GM18861 (cell line): ENCODE measurements around the gene PSME3IP1.
"Not testable (repeated sequence)": the region's sequence is repeated elsewhere in the genome, so short reads cannot be mapped to it uniquely, and the experiment has no call there.

Source experiments
- ATAC-seq: cut with Tn5 transposase; IDR thresholded peaks from one replicate; pipeline ENCODE4 v1.9.1; 2021; ENCODE audit not compliant: unreplicated experiment

Gene PSME3IP1

DNA sequence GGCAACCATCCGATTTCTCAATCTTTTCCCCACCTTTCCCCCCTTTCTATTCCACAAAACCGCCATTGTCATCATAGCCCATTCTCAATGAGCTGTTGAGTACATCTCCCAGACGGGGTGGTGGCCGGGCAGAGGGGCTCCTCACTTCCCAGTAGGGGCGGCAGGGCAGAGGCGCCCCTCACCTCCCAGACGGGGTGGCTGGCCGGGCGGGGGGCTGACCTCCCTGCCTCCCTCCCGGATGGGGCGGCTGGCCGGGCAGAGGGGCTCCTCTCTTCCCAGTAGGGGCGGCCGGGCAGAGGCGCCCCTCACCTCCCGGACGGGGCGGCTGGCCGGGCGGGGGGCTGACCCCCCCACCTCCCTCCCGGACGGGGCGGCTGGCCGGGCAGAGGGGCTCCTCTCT, 14.5 kb upstream of the PSME3IP1 start:
- ATAC-seq = not testable (repeated sequence)

DNA sequence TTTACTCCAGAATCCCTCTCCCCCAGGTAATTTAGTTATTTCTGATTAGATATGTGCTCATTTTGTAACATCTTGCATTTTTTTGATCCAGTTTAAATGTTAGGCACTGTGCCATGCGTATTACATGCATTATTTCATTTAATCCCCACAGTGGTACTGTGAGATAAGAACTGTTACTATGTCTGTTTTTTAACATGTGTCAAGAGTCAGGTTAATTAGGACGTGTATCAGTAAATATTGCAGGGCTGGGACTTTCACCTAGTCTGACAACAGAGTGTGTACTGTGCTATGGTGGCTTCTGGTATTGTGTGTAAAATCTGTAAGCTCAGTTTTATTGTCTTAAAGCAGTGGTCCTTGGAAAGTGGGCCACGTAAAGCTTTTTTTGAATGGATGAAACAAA, 10.9 kb upstream of the PSME3IP1 start:
- no peak for ATAC-seq

DNA sequence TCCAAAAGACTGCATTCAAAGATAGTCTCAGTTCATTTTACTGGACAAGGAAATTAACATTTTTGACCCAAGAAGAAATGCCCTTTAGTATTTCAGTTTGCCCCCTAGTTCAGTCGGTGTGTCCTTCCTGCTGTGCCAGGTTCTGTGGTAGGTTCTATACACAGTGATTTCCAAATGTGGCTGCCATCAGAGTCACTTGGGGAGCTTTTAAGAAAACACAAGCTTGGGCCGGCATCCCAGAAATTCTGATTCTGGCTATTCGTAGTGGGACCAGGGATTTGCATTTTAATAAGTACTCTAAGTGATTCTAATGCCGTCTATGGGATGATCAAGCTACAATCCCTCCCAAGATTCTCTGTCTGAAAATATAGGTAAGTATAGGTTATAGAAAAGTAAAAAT, 10.4 kb upstream of the PSME3IP1 start:
- ATAC-seq = no peak

DNA sequence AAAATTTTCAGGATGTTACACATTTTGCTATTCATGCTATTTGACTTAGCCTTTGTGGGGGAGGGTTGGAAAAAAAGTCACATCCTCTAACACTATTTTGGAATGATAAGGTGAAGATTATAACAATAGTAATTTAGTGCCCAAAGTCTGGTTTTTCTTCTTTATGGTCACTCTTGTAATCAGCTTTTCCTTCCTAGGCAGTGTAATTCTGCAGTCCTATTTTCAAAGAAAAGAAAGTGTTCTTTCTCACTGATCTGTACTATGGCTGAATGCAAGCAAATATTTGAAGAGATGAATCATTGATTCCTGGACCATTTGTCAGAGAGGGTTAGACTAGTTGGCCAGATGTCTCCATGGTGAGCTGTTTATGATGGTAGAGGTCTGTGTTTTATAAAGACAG, 8.7 kb upstream of the PSME3IP1 start:
- ATAC-seq = no peak

DNA sequence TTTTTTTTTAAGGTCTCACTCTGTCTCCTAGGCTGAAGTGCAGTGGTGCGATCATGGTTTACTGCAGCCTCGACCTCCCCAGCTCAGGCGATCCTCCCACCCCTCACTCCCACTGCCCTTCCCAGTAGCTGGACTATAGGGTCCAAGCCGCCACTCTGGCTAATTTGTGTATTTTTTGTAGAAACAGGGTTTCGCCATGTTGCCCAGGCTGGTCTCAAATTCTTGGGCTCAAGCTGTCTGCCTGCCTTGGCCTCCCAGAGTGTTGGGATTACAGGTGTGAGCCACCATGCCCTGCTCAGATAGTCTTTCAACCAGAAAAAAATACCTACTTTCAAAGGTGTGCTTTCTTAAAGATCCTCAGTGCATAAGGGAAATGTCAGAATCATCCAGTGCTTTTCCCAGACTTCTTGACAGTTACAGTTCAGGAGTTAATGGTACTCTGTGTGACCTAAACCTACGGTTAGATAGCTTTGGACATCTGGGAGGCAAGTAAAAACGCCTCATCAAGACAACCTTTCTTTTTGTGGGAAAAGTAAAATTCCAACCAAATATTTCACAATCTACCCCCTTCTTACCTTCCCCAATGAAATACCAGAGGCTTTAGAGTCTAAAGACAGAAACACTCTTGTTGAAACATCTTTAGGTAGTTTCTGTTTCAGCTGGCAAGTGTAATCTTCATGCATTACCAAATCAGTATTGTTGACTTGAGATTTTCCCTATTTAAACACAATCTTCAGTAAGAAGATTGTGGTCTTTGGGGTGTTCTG, 7.1 kb upstream of the PSME3IP1 start:
- no peak for ATAC-seq

DNA sequence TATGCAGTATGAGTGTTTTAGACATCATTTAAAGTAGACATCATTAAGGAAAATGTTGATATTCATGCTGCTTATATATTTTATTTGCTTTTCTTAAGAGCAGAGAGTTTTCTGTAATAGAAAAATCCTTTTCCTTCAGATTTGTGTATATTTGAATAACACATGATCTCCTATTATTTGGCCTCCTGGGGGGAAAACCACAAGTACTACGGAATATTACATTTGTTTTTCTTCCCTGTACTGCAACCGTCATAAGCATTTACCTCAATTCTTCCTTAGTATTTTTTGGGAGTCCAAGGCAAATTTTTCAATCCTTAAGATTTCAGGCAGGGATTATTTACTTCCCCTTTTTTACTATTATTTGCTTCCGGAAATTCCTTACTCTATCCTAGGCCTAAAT, 6.3 kb upstream of the PSME3IP1 start:
- no peak for ATAC-seq

DNA sequence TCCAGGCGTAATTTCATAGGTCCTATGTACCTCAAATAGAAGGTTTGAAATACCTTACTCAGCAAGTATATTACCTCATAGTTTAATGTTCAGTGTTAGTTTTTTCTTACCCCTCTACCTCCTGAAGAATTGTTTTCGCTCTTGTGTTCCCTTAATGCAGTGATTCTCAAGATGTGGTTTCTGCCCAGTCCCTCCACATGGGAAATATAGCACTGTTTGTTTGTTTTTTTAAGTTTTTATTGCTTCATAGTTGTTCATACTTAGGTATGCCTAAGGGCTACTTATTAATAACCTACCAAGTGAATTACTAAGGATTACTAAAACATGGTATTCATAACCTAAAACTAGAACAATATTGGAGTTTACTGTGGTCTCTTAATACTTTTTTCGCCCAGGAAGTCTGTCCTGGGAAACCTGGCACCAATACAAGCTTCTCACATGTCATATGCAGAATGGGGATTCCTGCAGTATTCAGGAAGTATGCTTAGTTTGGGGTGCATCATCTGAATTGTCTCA, 5.3 kb upstream of the PSME3IP1 start:
- ATAC-seq = no peak

DNA sequence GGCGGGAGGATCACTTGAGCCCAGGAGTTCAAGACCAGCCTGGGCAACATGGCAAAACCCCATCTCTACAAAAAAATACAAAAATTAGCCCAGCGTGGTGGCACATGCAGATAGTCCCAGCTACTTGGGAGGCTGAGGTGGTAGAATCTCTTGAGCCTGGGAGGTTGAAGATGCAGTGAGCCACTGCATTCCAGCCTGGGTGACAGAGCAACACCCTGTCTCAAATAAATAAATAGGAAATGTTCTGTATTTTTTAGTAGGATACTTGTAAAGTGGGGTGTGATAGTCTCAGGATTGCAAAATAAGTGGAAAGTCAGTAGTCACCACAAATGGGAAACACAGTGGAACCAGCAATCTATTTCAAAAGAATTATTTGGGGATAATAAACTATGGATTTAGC, 4.3 kb upstream of the PSME3IP1 start:
- ATAC-seq = no peak

DNA sequence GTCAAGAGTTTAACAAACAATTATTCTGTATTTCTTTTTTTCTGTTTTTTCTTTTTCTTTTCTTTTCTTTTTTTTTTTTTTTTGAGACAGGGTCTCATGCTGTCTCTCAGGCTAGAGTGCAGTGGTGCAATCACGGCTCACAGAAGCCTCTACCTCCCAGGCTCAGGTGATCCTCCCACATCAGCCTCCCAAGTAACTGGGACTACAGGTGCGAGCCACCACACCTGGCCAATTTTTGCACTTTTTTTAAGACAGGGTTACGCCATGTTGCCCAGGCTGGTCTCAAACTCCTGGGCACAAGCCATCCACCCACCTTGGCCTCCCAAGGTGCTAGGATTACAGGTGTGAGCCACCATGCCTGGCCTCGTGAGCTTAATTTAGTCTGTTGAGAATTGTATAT, 3.7 kb upstream of the PSME3IP1 start:
- ATAC-seq = not testable (repeated sequence)

DNA sequence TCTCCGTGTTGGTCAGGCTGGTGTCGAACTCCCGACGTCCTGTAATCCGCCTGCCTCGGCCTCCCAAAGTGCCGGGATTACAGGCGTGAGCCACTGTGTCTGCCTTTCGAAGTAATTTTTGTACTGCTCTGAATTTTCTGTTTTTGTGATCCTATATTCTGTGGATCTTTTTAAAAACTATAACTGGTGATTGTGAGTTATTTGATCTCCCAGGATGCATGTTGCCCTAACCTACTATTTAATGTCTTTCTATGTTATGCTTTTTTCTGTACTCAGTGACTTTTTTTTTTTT, 2.8 kb upstream of the PSME3IP1 start:
- no peak for ATAC-seq

DNA sequence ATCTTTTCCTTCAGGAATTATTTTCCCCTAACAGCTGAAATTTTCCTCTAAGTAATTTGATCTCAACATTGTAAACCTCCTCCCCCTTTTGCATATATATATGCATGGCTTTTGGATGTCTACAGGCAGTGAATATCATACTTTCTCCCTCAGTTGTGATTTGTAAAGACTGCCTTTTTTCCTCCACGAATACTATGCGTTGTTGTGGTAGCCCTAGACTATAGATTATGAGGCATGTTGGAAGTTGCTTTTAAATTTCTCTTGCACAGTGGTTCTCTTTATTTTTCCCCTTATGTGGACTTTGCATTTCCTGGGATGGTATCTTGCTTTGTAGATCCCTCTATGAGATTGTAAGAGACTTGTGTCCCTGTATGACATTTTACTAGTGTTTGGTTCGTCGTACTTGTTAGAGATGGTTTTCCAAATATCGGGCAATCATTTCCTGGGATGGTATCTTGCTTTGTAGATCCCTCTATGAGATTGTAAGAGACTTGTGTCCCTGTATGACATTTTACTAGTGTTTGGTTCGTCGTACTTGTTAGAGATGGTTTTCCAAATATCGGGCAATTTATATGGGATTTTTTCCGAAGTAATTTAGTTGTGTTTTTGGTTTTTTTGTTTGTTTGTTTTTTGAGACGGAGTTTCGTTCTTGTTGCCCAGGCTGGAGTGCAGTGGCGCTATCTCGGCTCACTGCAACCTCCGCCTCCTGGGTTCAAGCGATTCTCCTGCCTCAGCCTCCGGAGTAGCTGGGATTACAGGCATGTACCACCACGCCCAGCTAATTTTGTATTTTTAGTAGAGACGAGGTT, 2.3 kb upstream of the PSME3IP1 start:
- not testable (repeated sequence) for ATAC-seq

DNA sequence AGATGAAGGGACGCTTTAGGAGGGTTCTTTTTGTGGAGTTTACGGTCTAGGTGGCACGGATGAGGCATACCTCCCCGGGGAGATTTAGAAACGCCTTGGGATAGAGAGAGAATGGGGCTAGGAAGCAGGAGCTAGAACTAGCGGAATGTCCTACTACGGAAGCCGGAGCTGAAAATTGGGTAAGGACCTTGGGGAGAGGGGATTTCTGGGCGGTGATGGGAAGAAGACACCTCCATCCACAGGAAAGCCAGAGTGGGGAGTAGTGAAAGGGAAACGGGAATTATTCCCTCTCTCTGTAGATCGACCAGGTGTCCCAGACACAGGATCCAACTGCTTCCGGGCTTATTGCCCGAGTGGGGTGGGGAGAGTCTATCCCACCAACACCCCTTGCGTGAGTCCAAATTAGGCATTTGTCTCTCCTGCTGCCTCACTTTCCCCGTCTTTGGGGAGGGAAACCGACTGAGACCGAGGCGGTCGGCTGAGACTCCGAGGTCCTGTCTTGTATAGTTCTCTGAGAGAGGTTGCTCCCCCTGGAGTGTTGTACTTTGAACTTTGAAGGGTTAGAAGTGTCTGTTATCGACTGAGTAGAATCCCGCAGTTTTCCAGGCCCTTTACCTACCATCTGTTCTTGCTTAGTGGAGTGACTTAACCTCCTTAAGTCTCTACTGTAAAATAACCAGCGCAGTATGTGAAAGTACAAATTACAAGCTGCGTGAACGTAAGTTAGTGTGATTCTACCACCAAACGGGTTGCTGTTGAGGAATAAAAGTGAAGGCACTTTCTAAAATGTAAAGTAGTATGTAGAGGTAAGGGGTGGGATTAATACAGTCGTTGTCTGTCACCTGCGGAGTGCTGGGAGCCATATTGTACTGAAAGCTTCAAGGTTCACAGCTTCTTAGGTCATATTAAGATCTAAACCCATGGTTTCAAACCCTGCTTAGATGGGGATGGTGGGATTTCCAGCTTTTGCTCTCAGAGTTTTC, 1.3 kb upstream of the PSME3IP1 start:
- ATAC-seq = no peak

DNA sequence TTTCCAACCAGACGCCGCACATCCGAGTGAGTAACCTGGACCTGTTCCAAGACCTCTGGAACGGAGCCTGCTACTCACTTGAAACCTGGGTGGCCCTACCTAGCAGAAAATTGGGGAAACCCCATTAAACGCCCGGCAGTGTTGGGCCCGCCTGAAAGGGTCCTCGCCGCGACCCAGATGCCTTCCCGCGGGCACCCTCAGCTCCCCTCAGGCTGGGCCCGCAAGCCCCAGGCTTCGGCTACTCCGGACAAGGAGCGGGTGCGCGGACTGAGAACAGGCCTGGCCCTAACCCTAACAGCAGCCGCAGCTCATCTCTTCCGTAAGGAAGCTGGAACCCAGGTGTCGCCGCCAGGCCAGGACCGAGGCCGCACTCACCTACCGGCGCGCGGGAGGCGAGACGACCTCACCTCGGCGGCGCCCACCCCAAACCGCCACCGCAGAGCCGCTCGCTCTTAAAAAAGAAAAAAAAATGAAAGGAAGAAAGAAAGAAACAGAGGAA, 344 bp downstream of the PSME3IP1 start:
- peak; percentile 20 for ATAC-seq

DNA sequence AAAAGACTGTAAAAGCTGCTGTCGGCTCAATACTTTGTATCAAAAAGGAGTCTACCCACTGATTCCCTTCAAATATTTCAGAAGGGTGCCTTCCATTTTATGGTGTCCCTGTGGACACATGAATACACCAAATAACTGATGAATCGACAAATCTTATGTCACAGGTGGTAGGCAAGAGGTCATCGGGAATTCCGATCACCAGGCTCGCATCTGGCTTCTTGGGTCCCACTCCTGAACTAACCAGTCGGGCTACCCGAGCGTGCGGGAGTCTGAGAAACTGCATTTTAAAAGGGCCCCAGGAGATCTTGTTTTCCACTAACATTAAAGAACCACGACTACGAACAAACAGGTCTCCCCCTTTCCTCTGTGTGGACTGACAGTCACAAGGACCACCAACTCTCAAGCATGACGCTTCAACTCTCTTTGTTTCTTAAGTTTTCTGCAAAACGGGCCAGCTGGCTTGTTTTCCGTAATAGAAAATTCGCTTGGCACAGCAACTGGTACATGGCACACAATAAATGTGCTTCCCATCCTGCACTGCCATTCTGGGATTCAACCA, 873 bp downstream of the PSME3IP1 start:
- no peak for ATAC-seq

DNA sequence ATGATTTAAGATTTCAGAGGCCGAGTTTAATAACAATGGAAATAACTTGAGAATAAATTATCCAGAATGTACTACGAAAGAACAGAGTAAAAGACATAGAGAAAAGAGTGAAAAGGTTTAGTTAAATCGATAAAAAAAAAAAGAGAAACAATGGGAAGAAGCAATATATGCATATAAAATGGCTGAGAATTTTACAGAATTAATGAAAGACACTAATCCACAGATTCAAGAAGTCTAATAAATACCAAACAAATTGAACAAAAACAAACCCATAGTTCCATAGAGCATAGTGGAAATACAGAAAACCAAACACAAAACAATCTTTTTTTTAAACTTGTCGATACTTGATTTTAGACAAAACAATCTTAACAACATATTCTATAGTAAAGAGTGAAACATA, 1.7 kb downstream of the PSME3IP1 start:
- no peak for ATAC-seq

DNA sequence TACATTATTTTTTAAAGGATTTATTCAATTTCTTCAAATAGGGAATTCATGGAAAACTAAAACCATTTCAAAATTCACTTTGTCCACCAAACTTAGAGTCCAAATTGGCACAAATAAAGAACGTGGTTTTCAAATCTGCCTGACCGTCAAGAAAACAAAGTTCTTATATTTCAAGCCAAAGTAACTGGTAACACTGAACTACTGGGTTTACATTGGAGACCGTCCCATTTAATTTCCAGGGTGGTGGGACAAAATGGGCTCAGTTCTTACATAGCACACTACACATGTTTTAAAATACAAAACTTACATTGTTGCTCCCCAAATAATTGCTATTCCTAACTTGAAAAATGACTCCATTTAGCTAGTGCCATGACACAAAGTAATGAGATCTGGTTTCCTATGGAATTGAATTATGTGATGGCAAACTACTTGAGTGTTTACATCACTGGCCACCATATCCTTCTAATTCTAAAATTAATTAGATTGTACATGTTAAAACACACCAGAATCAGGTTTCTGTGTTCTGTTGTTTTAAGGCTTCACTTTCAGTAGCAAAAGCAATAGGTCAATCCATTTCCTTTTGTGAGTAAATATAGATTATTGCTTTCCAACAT, 6.5 kb downstream of the PSME3IP1 start:
- ATAC-seq = no peak

DNA sequence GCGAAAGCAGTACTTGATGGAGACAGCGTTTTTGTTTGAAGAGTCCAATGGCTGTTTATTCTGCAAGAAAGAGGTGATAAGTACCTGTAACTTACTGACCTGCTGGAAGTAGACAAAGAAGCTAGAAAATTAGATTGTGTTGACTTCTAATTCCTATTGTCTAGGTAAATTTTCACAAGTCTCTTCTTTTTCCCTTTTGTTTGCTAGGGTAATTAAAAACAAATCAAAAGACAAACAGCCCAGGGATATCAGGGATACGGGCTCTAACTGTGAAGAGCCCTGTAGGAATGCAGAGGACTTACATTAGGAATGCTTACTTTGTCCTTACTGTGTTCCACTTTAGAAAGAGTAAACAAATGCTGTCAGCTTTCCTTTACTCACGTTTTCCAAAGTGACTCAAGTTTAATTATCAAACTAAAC, 7.0 kb downstream of the PSME3IP1 start:
- ATAC-seq = no peak

DNA sequence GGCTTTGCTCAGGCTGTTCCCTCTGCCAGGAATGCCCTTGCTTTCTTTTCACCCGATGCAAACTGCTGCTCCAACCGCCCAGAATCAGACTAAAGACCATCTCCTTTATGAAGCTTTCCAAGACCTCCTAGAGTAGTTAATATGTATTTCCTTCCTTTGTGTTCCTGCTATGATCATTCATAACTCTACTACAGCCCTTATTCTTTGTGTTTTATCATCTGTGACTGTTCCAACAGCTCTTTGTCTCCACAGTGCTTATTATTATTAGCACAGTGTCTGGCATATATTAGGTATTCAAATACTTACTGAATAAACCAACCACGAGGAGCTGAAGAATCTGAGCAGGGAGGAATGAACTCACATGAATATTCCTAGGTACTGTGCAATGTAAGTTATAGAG, 7.6 kb downstream of the PSME3IP1 start:
- ATAC-seq = no peak

DNA sequence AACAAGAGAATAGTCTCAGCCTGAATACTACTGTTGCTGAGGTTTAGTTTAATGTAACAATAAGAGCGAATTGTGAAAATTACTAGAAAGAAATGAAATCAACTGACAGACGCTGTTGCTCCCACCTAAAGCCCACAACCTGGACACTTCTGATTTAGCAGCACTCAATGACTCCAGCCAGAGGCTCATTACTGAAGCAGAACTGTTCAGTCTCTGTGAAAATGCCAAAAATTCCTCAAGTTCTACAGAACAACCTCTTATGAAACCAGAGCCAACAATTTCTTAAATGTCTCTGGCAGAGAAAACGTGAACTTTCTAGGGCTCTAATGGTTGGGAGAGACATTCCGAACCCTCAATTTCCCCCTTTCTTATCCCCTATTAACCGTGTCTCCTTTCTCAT, 9.9 kb downstream of the PSME3IP1 start:
- ATAC-seq = no peak

DNA sequence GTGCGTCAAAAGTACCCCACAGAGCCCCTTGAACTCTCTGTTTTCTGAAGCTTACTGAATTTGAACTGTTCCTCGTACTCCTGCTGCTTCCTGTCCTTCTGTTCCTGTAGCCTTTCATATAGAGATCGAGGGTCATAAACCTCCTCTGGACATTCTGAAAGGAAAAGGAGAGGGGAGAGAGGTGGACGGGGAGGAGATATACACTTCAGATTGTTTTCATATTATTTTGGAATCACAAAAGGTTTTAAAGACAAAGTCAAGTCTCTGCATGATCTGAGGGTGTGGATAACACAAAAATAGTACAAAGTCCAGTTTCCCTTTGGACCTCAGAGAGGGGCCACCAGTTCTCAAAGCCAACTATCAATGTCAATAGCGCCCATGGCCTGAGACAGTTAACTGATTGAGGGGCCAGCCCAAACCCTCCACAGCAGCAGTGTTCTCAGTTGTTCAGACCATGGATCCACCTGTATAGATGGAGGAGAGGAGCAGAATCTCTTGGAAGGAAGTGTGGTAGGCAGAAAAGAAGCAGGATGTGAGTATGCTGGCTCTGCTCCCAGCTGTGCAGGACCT, 13.0 kb downstream of the PSME3IP1 start:
- no peak for ATAC-seq
